GM23338 (cell line): ENCODE results near the gene SLC13A4.

Source experiments
- CREB1 ChIP-seq: fragments of 250-450 bp; sonication (Bioruptor Pico); IDR thresholded peaks from 2 replicates; pipeline ENCODE4 v1.5.0; 2020; ENCODE audit warnings: low read depth, mild to moderate bottlenecking, moderate library complexity
- CTCF ChIP-seq, 2 experiments: fragments of 200-600 bp in 1 of 2; sonication (generic) in 1 of 2; conservative IDR thresholded peaks; 2 replicates each; pipeline versions ENCODE4 v1.5.1 to v1.6.1; 2016 to 2017; ENCODE audit warnings: antibody characterized with exemption in 2 of 2, low read depth in 2 of 2, mild to moderate bottlenecking in 2 of 2, moderate library complexity in 1 of 2
- ETS1 ChIP-seq: IDR thresholded peaks from 2 replicates; pipeline ENCODE4 v1.6.1; 2016; ENCODE audit warnings: antibody characterized with exemption
- EZH2 ChIP-seq: fragments of 200-600 bp; sonication (generic); IDR thresholded peaks from one replicate; pipeline ENCODE4 v1.8.0; 2017; ENCODE audit warnings: antibody characterized with exemption, mild to moderate bottlenecking, low read depth; ENCODE audit not compliant: unreplicated experiment
- EZH2phosphoT487 ChIP-seq: fragments of 200-600 bp; sonication (generic); IDR thresholded peaks from one replicate; pipeline ENCODE4 v1.8.1; 2018; ENCODE audit warnings: antibody characterized with exemption; ENCODE audit not compliant: unreplicated experiment
- POLR2AphosphoS5 ChIP-seq: IDR thresholded peaks from 2 replicates; pipeline ENCODE4 v1.6.1; 2016; ENCODE audit warnings: antibody characterized with exemption, low read depth
- ZNF114 ChIP-seq: fragments of 250-450 bp; sonication (Bioruptor Pico); IDR thresholded peaks from 2 replicates; pipeline ENCODE4 v1.5.0; 2020; ENCODE audit warnings: mild to moderate bottlenecking, moderate library complexity
- TF ChIP-seq, protein P1 (sequence below): IDR thresholded peaks from one replicate; pipeline ENCODE4 v1.6.1; 2018; ENCODE audit warnings: antibody characterized with exemption; ENCODE audit not compliant: unreplicated experiment

- no peak for TF ChIP-seq CTCF (conservative IDR thresholded peaks at IDR 0.05; ENCODE audit: low read depth in 2 of 2)
- TF ChIP-seq POLR2AphosphoS5 = no peak
- no peak for TF ChIP-seq EZH2
- no peak for TF ChIP-seq ZNF114 (CRISPR knock-in tag)
- no peak for TF ChIP-seq EZH2phosphoT487
- no peak for TF ChIP-seq ETS1
- TF ChIP-seq, protein P1, sequence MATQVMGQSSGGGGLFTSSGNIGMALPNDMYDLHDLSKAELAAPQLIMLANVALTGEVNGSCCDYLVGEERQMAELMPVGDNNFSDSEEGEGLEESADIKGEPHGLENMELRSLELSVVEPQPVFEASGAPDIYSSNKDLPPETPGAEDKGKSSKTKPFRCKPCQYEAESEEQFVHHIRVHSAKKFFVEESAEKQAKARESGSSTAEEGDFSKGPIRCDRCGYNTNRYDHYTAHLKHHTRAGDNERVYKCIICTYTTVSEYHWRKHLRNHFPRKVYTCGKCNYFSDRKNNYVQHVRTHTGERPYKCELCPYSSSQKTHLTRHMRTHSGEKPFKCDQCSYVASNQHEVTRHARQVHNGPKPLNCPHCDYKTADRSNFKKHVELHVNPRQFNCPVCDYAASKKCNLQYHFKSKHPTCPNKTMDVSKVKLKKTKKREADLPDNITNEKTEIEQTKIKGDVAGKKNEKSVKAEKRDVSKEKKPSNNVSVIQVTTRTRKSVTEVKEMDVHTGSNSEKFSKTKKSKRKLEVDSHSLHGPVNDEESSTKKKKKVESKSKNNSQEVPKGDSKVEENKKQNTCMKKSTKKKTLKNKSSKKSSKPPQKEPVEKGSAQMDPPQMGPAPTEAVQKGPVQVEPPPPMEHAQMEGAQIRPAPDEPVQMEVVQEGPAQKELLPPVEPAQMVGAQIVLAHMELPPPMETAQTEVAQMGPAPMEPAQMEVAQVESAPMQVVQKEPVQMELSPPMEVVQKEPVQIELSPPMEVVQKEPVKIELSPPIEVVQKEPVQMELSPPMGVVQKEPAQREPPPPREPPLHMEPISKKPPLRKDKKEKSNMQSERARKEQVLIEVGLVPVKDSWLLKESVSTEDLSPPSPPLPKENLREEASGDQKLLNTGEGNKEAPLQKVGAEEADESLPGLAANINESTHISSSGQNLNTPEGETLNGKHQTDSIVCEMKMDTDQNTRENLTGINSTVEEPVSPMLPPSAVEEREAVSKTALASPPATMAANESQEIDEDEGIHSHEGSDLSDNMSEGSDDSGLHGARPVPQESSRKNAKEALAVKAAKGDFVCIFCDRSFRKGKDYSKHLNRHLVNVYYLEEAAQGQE = no peak
- no peak for TF ChIP-seq CREB1 (CRISPR knock-in tag)
Observed at GRCh38 chr7:135774284-135774683, 46.3 kb upstream of the SLC13A4 start.
